RWPE2 (cell line): ENCODE measurements around the gene JADE2.

Experiments
- ATAC-seq: fragments of 200-7000 bp; cut with Tn5 transposase; 3 replicates; pipeline ENCODE4 v1.9.1; 2021; ENCODE audit warnings: low read depth
- DNase-seq: peaks from one replicate; pipeline ENCODE4 v3.0.0-alpha.2; 2020; ENCODE audit warnings: low spot score
- H3K27ac ChIP-seq: fragments of 450-650 bp; 2 replicates; pipeline ENCODE4 v1.5.1; 2017; ENCODE audit warnings: mild to moderate bottlenecking; ENCODE audit not compliant: poor library complexity, severe bottlenecking
- H3K27me3 ChIP-seq: fragments of 250-450 bp; sonication (Bioruptor Pico); 2 replicates; pipeline ENCODE4 v1.5.1; 2021; ENCODE audit warnings: mild to moderate bottlenecking, moderate library complexity; ENCODE audit not compliant: insufficient read depth, poor library complexity, severe bottlenecking
- H3K36me3 ChIP-seq: fragments of 250-450 bp; sonication (Bioruptor Pico); 2 replicates; pipeline ENCODE4 v1.5.1; 2020; ENCODE audit warnings: low read depth, mild to moderate bottlenecking, moderate library complexity
- H3K4me1 ChIP-seq: fragments of 250-450 bp; sonication (Bioruptor Pico); 2 replicates; pipeline ENCODE4 v1.5.1; 2021; ENCODE audit warnings: mild to moderate bottlenecking, moderate library complexity; ENCODE audit not compliant: insufficient read depth, poor library complexity, severe bottlenecking
- H3K4me3 ChIP-seq: fragments of 250-450 bp; sonication (Bioruptor Pico); 2 replicates; pipeline ENCODE4 v1.5.1; 2021; ENCODE audit warnings: mild to moderate bottlenecking, moderate library complexity; ENCODE audit not compliant: severe bottlenecking
- H3K9me3 ChIP-seq: fragments of 250-450 bp; sonication (Bioruptor Pico); 2 replicates; pipeline ENCODE4 v1.5.1; 2021; ENCODE audit warnings: mild to moderate bottlenecking, moderate library complexity; ENCODE audit not compliant: severe bottlenecking
- CTCF ChIP-seq: fragments of 450-650 bp; IDR thresholded peaks from one replicate; pipeline ENCODE4 v1.5.1; 2017; ENCODE audit warnings: mild to moderate bottlenecking, moderate library complexity; ENCODE audit not compliant: poor library complexity, severe bottlenecking

JADE2 gene

GRCh38 chr5:134577022-134577795, 51.7 kb downstream of the JADE2 start:
- Histone ChIP-seq H3K27ac (peak overlapping the region; percentile 10), H3K4me1 (no peaks in the 10 kb centered on the region), H3K4me3 (no peak overlapping the region), H3K9me3 (no peaks in the 10 kb centered on the region), H3K27me3 (no peaks in the 10 kb centered on the region), H3K36me3 (peaks cover 83% of the 10 kb centered on the region)
- ATAC-seq, result peak; percentile 81
- no peak for DNase-seq
- TF ChIP-seq CTCF, result no peak

GRCh38 chr5:134577796-134578577, 52.5 kb downstream of the JADE2 start:
- H3K36me3 ChIP-seq, result peaks cover 75% of the 10 kb centered on the region
- peak; percentile 98 for TF ChIP-seq CTCF
- no peaks in the 10 kb centered on the region for H3K9me3 ChIP-seq
- no peak overlapping the region for H3K4me3 ChIP-seq
- no peaks in the 10 kb centered on the region for H3K27me3 ChIP-seq
- ATAC-seq, result peak; percentile 56
- DNase-seq, result peak; percentile 83
- H3K27ac ChIP-seq, result no peak overlapping the region
- no peaks in the 10 kb centered on the region for H3K4me1 ChIP-seq

- no peak for TF ChIP-seq CTCF
- no peak for ATAC-seq
- Histone ChIP-seq H3K27me3 (no peaks in the 10 kb centered on the region), H3K4me1 (no peaks in the 10 kb centered on the region), H3K36me3 (peaks cover 68% of the 10 kb centered on the region), H3K9me3 (no peaks in the 10 kb centered on the region), H3K4me3 (no peak overlapping the region), H3K27ac (no peak overlapping the region)
- DNase-seq, result peak; percentile 75
Observed at GRCh38 chr5:134578578-134579283, 53.3 kb downstream of the JADE2 start.

- DNase-seq (no peak), ATAC-seq (no peak)
- H3K27me3 ChIP-seq, result no peaks in the 10 kb centered on the region
- TF ChIP-seq CTCF, result no peak
- no peak overlapping the region for H3K27ac ChIP-seq
- peaks cover 62% of the 10 kb centered on the region for H3K36me3 ChIP-seq
- H3K9me3 ChIP-seq, result no peaks in the 10 kb centered on the region
- H3K4me1 ChIP-seq, result no peaks in the 10 kb centered on the region
- H3K4me3 ChIP-seq, result no peak overlapping the region
Observed at GRCh38 chr5:134579284-134579771, 53.9 kb downstream of the JADE2 start.
